Motor neuron (in vitro differentiated cells): Measurements from ENCODE around the gene TMPRSS4. TPM values are rescaled to one million over a fixed set of nuclear protein-coding genes. Genes with fewer than 3 reads are reported as not detected.
A peak's percentile ranks its signal among the peaks of the same experiment; 100 is the strongest.
"Not testable (repeated sequence)": the region's sequence is repeated elsewhere in the genome, so short reads cannot be mapped to it uniquely, and the experiment has no call there.

Source experiments
- ATAC-seq, 8 experiments: fragments of 200-7000 bp; cut with Tn5 transposase; replicated peaks in 6 of 8; 2 replicates each; pipeline ENCODE4 v1.8.0; 2021; ENCODE audit warnings: mild to moderate bottlenecking in 8 of 8, moderate library complexity in 8 of 8
- H3K27ac ChIP-seq, 2 donors: fragments of 250-450 bp; sonication (Bioruptor Pico); 2 replicates each; pipeline ENCODE4 v1.9.0; 2021; ENCODE audit warnings: antibody characterized with exemption in 2 of 2, mild to moderate bottlenecking in 2 of 2, moderate library complexity in 1 of 2
- H3K4me1 ChIP-seq, 2 donors: fragments of 250-450 bp; sonication (Bioruptor Pico); replicated peaks in 1 of 2; 2 replicates each; pipeline ENCODE4 v1.6.1; 2021; ENCODE audit warnings: antibody characterized with exemption in 2 of 2, mild to moderate bottlenecking in 2 of 2, moderate library complexity in 1 of 2
- H3K4me3 ChIP-seq, 5 donors: fragments of 250-450 bp; sonication (Bioruptor Pico); 2 replicates each; pipeline ENCODE4 v1.9.0; 2021; ENCODE audit warnings: antibody characterized with exemption in 5 of 5, mild to moderate bottlenecking in 5 of 5, moderate library complexity in 4 of 5
- WGBS, 10 experiments: fragments of 450-650 bp; shearing (Covaris generic); methylation state at CpG; one replicate each; pipeline ENCODE4 v1.0.0; 2022; 5-methylcytosine and 5-hydroxymethylcytosine counted together
- in situ Hi-C, 9 experiments: fragments of 400-800 bp; cut with MboI; loops; one replicate each; pipeline ENCODE4 v1.15.0; 2021; ENCODE audit warnings: low sequenced_read_pairs in 9 of 9, low pct_unique_long_range_greater_than_20kb in 2 of 9; ENCODE audit not compliant: unreplicated experiment in 9 of 9
- total RNA-seq, 8 experiments: library from RNA; unstranded; fragments of 300-600 nt; gene quantifications; 2 replicates each; pipeline versions ENCODE4 v1.2.3 to v1.2.4, GENCODE V29; 2022

The TMPRSS4 gene
- total RNA-seq, 8 experiments from 2014 or later: 0.13 to 5.2 (median 0.88) TPM; not detected in 1

DNA sequence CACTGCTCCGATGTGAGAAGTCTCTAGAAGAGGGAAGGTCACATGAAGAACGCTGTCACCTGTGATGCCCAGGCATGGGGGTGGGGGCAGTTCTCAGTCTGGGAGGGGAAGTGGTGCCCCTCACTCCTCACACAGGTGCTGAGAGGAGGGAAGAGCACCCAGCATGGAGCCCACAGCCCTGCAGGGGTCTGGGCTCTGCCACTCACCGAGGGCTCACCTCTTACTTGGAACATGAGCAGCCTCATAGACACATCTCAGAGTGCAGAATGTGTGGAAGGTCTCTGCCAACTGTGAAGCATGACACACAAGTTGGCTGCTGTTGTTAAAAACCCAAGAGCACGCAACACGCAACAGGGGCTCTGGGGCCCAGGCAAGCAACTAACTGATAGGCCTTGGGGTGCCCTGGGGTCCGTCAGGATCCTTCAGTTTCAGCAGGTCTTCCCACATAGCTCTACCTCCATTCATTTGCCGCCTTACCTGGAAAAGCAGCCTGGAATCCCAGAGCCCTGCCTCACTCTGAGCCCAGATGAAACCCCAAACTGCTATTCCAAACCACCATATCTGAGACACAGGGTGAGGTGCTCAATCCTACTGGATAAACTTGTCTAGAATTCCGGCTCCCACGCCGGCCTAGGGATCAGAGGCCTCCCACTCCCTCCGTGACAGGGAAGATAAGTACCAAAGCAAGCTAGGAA lies 17.5 kb upstream of the TMPRSS4 start:
- WGBS, 10 experiments: 60 to 100% (median 83%) methylated on average over 1 to 5 of the region's 11 CpGs; no CpG with 5 or more reads in 6 of the 10 experiments
- in situ Hi-C loops: loop anchor here in 7 of 9 experiments (10.0 to 25.0 kb wide), 4 partner anchors 222 to 622 kb away; partner anchors contain the start of gene FXYD2 (in 3 of the 7)

DNA sequence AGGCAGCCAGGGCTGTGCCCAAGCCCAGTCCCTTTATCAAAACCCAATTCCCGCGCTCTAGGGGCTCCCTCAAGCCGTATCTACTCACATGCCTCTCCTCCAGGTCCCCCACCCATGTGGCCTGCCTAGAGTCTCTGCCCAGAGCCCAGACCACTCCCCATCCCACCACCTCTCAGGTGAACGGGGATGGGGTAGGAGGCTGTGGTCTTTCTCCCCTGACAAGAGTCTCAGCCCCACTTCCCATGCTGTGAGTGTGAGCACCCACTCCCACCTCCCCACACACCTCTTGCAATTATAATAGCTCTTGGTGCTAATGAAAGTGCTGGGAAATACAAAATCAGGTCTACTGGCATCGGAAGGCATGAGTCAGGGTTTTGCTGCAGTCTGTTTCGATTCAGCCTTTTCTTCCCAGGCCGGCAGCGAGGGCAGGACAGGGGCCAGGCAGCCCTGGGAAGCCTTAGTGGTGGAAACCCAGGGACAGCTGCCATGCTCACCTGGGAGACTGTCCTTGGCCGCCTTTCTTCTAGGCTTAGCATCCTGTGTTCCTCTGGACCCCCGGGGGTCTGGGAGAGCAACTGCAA lies 16.7 kb upstream of the TMPRSS4 start:
- in situ Hi-C loops: loop anchor here in 7 of 9 experiments (25.0 kb wide), 3 partner anchors 223 to 623 kb away; partner anchors contain the start of gene FXYD2 (in 2 of the 7)
- no peak overlapping the region for H3K27ac ChIP-seq
- peak in 7 of 8 experiments; percentile 6 to 28 (median 9) for ATAC-seq
- no peaks in the 10 kb centered on the region for H3K4me1 ChIP-seq
- H3K4me3 ChIP-seq: no peak overlapping the region
- 20 to 90% (median 86%) methylated on average over 1 to 4 of the region's 10 CpGs; no CpG with 5 or more reads in 5 of the 10 experiments for WGBS, 10 experiments

More for the DNA sequence above, 17.5 kb upstream of the TMPRSS4 start:
- H3K4me1 ChIP-seq: no peaks in the 10 kb centered on the region
- ATAC-seq: no peak
- H3K27ac ChIP-seq: no peak overlapping the region
- no peak overlapping the region for H3K4me3 ChIP-seq

DNA sequence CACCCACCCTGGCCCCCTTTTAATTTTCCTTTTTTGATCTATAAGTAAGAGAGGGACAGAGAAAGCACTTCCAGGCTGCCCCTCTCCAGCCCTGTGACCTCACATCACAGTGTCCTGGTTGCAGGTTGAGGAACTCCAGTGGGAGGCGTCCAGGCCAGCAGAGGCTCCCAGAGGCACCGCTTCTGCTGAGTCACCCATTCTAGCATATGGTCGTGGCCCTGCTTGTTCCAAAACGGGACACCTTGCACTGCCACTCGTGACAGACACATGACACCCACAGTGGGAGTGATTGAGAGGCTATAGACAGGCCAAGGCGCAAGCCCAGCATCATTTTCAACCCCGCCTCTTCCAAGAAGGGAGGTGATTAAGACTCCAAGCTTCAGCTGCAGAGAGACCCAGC lies 16.0 kb upstream of the TMPRSS4 start:
- in situ Hi-C loops: loop anchor here in 7 of 9 experiments (25.0 kb wide), 3 partner anchors 224 to 624 kb away; partner anchors contain the start of gene FXYD2 (in 2 of the 7)
- Histone ChIP-seq H3K4me3 (no peak overlapping the region), H3K4me1 (no peaks in the 10 kb centered on the region), H3K27ac (no peak overlapping the region)
- peak in 7 of 8 experiments; percentile 55 to 92 (median 83) for ATAC-seq
- 60% methylated on average over 3 of the region's 7 CpGs; no CpG with 5 or more reads in 9 of the 10 experiments for WGBS, 10 experiments

DNA sequence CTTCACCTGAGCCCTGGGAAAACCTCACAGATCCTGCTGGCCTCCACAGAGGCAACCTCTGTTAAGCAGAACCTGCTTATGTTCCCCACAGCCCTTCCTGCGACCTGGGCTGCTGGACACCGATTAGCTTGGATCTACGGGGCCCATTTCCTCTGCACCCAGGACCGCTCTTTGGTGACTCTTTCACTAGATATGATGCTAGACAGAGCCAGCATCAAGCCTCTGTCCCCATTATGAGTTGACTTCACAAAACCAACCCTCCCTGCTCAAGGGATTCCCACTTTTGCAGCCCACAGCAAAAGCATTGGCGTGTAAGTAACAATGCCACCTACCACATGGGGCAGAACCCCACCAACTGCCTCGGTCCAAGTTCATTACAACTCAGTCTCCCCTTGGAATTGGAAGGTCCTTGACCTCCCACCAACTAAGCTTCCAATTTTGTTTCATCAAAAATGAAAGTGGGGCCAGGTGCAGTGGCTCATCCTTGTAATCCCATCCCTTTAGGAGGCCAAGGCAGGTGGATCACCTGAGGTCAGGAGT lies 15.2 kb upstream of the TMPRSS4 start:
- Histone ChIP-seq H3K27ac (no peak overlapping the region), H3K4me1 (no peaks in the 10 kb centered on the region), H3K4me3 (no peak overlapping the region)
- in situ Hi-C loops: loop anchor here in 7 of 9 experiments (25.0 kb wide), 3 partner anchors 224 to 624 kb away; partner anchors contain the start of gene FXYD2 (in 2 of the 7)
- 0 to 89% (median 70%) methylated on average over 1 to 6 of the region's 6 CpGs; no CpG with 5 or more reads in 5 of the 10 experiments for WGBS, 10 experiments
- ATAC-seq: no peak

DNA sequence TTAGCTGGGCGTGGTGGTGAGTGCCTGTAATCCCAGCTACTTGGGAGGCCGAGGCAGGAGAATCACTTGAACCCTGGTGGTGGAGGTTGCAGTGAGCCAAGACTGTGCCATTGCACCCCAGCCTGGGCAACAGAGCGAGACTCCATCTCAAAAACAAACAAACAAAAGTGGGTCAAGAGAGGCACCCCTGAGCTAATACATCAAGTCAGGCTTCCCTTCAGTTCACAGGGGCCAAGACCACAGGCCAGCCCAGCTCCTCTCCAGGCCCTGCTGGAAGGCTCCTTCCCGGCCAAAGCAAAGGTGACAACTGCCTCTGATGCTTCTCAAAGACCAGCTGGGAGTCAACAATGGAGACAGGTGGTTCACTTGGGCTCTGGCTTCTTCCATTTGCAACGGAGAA lies 14.7 kb upstream of the TMPRSS4 start:
- in situ Hi-C loops: loop anchor here in 7 of 9 experiments (25.0 kb wide), 3 partner anchors 225 to 625 kb away; partner anchors contain the start of gene FXYD2 (in 2 of the 7)
- H3K4me1 ChIP-seq, H3K27ac ChIP-seq, ATAC-seq, H3K4me3 ChIP-seq: not testable (repeated sequence)
- WGBS, 10 experiments: 0 to 94% (median 11%) methylated on average over 1 to 3 of the region's 5 CpGs; no CpG with 5 or more reads in 6 of the 10 experiments

DNA sequence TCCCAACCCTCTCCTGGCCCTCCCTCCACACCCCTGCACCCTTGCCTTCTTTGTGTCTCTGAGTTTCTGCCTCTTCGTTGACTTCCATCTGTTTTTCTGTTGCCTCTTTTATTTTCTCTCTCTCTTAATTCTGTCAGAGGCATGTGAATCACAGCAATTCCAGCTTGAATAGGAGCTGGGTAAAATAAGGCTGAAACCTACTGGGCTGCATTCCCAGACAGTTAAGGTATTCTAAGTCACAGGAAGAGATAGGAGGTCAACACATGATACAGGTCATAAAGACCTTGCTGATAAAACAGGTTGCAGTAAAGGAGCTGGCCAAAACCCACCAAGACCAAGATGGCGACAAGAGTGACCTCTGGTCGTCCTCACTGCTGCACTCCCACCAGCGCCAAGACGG lies 14.2 kb upstream of the TMPRSS4 start:
- in situ Hi-C loops: loop anchor here in 7 of 9 experiments (25.0 kb wide), 3 partner anchors 225 to 625 kb away; partner anchors contain the start of gene FXYD2 (in 2 of the 7)
- H3K27ac ChIP-seq, H3K4me1 ChIP-seq, H3K4me3 ChIP-seq, ATAC-seq: not testable (repeated sequence)
- 8 to 100% (median 76%) methylated on average over 2 to 5 of the region's 5 CpGs; no CpG with 5 or more reads in 2 of the 10 experiments for WGBS, 10 experiments

- WGBS, 10 experiments: 0 to 100% (median 81%) methylated on average over 1 to 3 of the region's 9 CpGs
- ATAC-seq: peak in 1 of 8 experiments; percentile 13
- Histone ChIP-seq H3K4me1 (no peaks in the 10 kb centered on the region), H3K27ac (no peak overlapping the region), H3K4me3 (no peak overlapping the region)
- in situ Hi-C loops: loop anchor here in 7 of 9 experiments (25.0 kb wide), 3 partner anchors 228 to 628 kb away; partner anchors contain the start of gene FXYD2 (in 2 of the 7)
Observed at GRCh38 chr11:118064956-118065355, 11.9 kb upstream of the TMPRSS4 start.

DNA sequence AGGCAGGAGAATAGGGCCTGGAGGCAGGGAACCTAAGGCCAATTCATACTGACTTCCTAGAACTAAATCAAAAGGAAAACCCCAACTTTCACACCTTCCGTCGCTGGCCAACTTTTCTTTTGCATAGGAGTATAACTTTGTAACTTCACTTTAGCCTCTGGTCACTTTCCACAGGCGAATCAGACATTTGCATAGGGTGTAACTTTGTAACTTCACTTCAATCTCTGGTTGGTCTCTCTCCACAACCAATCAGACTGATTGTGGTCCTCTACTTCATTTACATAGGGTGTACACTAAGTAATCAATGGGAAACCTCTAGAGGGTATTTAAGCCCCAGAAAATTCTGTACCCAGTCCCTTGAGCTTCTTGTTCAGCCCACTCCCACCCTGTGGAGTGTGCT lies 11.5 kb upstream of the TMPRSS4 start:
- 13 to 100% (median 80%) methylated on average over 1 to 3 of the region's 3 CpGs; no CpG with 5 or more reads in 1 of the 10 experiments for WGBS, 10 experiments
- no peak overlapping the region for H3K27ac ChIP-seq

GRCh38 chr11:118067006-118067405 lies 9.9 kb upstream of the TMPRSS4 start:
- 25 to 100% (median 80%) methylated on average over 1 to 6 of the region's 8 CpGs; no CpG with 5 or more reads in 1 of the 10 experiments for WGBS, 10 experiments
- Histone ChIP-seq H3K4me3 (no peak overlapping the region), H3K27ac (no peak overlapping the region), H3K4me1 (no peaks in the 10 kb centered on the region)
- ATAC-seq: no peak
- in situ Hi-C loops: loop anchor here in 7 of 9 experiments (25.0 kb wide), 3 partner anchors 230 to 630 kb away; partner anchors contain the start of gene FXYD2 (in 2 of the 7)

More for the DNA sequence above, 11.5 kb upstream of the TMPRSS4 start:
- ATAC-seq: peak in 3 of 8 experiments; percentile 73 to 90 (median 87)
- no peak overlapping the region for H3K4me3 ChIP-seq
- in situ Hi-C loops: loop anchor here in 7 of 9 experiments (25.0 kb wide), 3 partner anchors 228 to 628 kb away; partner anchors contain the start of gene FXYD2 (in 2 of the 7)
- H3K4me1 ChIP-seq: no peaks in the 10 kb centered on the region

- peak in 4 of 8 experiments; percentile 21 to 75 (median 36) for ATAC-seq
- 46 to 100% (median 74%) methylated on average over 1 to 14 of the region's 24 CpGs; no CpG with 5 or more reads in 2 of the 10 experiments for WGBS, 10 experiments
- Histone ChIP-seq H3K4me3 (no peak overlapping the region), H3K4me1 (no peaks in the 10 kb centered on the region), H3K27ac (no peak overlapping the region)
- in situ Hi-C loops: loop anchor here in 7 of 9 experiments (25.0 kb wide), 3 partner anchors 231 to 631 kb away; partner anchors contain the start of gene FXYD2 (in 2 of the 7)
Observed at GRCh38 chr11:118068206-118068944, 8.5 kb upstream of the TMPRSS4 start.

DNA sequence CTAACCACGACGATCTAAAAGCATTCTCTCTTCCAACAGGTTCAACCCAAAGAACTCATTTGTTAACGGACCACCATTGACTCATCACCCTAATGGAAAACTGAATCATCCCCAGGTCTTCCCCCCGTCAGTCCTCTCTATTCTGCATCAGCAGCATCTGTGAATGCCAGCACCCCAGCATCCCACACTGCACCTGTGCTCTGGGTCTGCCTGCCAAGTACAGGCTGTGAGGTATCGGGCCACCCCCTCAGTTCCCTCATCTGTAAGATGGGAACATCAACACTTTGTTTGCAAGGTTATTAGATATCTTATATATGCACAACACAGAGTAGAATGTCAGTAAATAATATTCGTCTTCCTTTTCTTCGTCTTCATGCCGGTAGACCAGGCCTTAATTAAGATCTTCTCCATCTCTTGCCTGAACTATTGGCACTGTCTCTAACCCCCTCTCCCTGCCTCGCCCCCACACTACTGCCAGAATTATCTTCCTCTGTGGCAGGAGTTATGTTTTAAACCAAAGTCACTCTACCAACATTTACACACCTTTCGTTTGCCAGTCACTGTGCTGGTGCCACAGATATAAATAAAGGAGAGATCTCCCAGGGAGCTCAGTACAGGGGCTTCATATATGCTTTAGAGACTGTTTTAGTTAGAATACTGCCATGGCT lies 7.8 kb upstream of the TMPRSS4 start:
- no peak overlapping the region for H3K27ac ChIP-seq
- 57 to 100% (median 87%) methylated on average over 1 to 9 of the region's 10 CpGs; no CpG with 5 or more reads in 1 of the 10 experiments for WGBS, 10 experiments
- no peak overlapping the region for H3K4me3 ChIP-seq
- ATAC-seq: peak in 2 of 8 experiments; percentile 22 to 30
- in situ Hi-C loops: loop anchor here in 7 of 9 experiments (25.0 kb wide), 3 partner anchors 232 to 632 kb away; partner anchors contain the start of gene FXYD2 (in 2 of the 7)
- no peaks in the 10 kb centered on the region for H3K4me1 ChIP-seq
